ENCODE data around the gene TGM3. TPM values are rescaled to one million over a fixed set of nuclear protein-coding genes. Genes with fewer than 3 reads are reported as not detected.

The TGM3 gene
- total and polyA plus RNA-seq, 2 experiments from 2014 or later, result 0.08 TPM; not detected in 1

GRCh38 chr20:2331901-2332565, 36.2 kb downstream of the TGM3 start:
- Mint-ChIP-seq H3K4me1 (peaks cover 11% of the 10 kb centered on the region), H3K27ac (no peak overlapping the region), H3K4me3 (no peak overlapping the region), H3K36me3 (ENCODE audit: low read depth) (no peaks in the 10 kb centered on the region), H3K9me3 (no peaks in the 10 kb centered on the region), H3K27me3 (ENCODE audit: insufficient read depth, low read depth, poor library complexity) (peaks cover 9% of the 10 kb centered on the region)
- ATAC-seq, result no peak
- H3F3A ChIP-seq (replicated peaks; ENCODE audit: low read depth), result no peaks in the 10 kb centered on the region
- H3K36me3 ChIP-seq (ENCODE audit: insufficient read depth), result no peaks in the 10 kb centered on the region
- no peak overlapping the region for H2AFZ ChIP-seq
- no peak for TF ChIP-seq ZNF114 (CRISPR knock-in tag; IDR thresholded peaks at IDR 0.05)
- no peak for TF ChIP-seq POLR2AphosphoS5 (IDR thresholded peaks at IDR 0.05; ENCODE audit: low read depth)
- no peak for TF ChIP-seq ETS1 (IDR thresholded peaks at IDR 0.05)
- no peak for TF ChIP-seq ZNF331 (CRISPR knock-in tag; IDR thresholded peaks at IDR 0.05; ENCODE audit: low read depth)
- TF ChIP-seq CTCF (conservative IDR thresholded peaks at IDR 0.05; ENCODE audit: low read depth in 2 of 2), result no peak
- no peak for TF ChIP-seq REST (IDR thresholded peaks at IDR 0.05; ENCODE audit: unreplicated experiment)
- TF ChIP-seq ZNF462 (CRISPR knock-in tag; IDR thresholded peaks at IDR 0.05), result no peak
- TF ChIP-seq EZH2phosphoT487 (IDR thresholded peaks at IDR 0.05; ENCODE audit: unreplicated experiment), result no peak
- TF ChIP-seq JUNB (IDR thresholded peaks at IDR 0.05; ENCODE audit: unreplicated experiment), result no peak
- no peak for TF ChIP-seq EZH2 (IDR thresholded peaks at IDR 0.05; ENCODE audit: low read depth, unreplicated experiment)
- no peak for TF ChIP-seq NANOG (IDR thresholded peaks at IDR 0.05; ENCODE audit: borderline replicate concordance)
- no peaks in the 10 kb centered on the region for H3K27me3 ChIP-seq (ENCODE audit: insufficient read depth)
- no peaks in the 10 kb centered on the region for H3K4me1 ChIP-seq (ENCODE audit: insufficient read depth)
- no peaks in the 10 kb centered on the region for H4K20me1 ChIP-seq (replicated peaks; ENCODE audit: insufficient read depth)
- H3K9me2 ChIP-seq (ENCODE audit: insufficient read depth), result 0 out of 2 replicates have a peak, but pooled peaks cover 6% of the 10 kb centered on the region
- H3K4me3 ChIP-seq, result no peak overlapping the region
- H3K79me2 ChIP-seq (replicated peaks; ENCODE audit: insufficient read depth), result no peaks in the 10 kb centered on the region
- H3K27ac ChIP-seq (ENCODE audit: low read depth), result no peak overlapping the region
- DNase-seq (ENCODE audit: low spot score), result no peak
- no peak overlapping the region for H3K4me2 ChIP-seq
